ENCODE data around the gene DPP6.

DNA sequence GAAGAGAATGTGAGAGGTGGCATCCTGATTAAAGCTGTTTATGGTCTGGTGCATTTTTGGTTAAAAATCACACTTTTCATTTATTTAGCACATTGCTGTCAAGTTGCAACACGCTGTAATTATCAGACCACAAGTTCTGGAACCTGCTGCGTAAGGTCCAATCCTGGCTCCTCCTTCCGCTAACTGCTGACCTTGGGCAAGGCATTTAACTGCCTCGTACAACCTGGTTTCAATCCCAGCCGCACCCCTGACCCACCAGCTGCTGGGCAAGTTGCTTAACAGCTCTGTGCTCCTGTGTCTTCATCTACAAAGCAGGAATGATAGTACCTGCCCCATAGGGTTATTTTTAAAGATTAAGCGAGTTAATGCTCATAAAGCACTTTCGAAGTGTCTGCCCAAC lies 668.9 kb downstream of the DPP6 start:
- no peak for TF ChIP-seq CTCF (conservative IDR thresholded peaks at IDR 0.05; ENCODE audit: low read length)
- TF ChIP-seq EZH2phosphoT487 (IDR thresholded peaks at IDR 0.05; ENCODE audit: borderline replicate concordance): no peak

Data from Loucy (cell line).